Measurements from ENCODE around the gene OR2T6.

DNA sequence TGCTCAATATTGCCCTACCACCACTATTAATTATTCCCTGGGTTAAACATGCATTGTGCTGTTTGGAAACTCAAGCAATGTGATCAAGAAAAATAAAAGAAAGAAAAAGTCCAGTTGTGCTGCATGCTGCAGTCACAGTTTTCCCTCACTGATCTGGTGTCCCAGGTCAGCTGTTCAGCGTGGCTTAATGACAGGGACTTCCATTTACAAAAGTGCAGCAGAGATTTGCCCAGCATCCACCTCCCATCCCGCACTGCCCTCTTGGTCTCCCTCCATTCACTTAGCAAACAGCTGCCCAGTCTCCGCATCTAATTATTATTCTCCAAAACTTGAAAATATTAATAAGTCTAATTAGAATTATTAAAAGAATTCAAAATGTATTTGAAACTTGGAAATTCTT is 16.1 kb upstream of the OR2T6 start:
- TF ChIP-seq POLR2A (IDR thresholded peaks at IDR 0.05): no peak
- no peak for TF ChIP-seq EP300 (IDR thresholded peaks at IDR 0.05)
- TF ChIP-seq, protein P1, sequence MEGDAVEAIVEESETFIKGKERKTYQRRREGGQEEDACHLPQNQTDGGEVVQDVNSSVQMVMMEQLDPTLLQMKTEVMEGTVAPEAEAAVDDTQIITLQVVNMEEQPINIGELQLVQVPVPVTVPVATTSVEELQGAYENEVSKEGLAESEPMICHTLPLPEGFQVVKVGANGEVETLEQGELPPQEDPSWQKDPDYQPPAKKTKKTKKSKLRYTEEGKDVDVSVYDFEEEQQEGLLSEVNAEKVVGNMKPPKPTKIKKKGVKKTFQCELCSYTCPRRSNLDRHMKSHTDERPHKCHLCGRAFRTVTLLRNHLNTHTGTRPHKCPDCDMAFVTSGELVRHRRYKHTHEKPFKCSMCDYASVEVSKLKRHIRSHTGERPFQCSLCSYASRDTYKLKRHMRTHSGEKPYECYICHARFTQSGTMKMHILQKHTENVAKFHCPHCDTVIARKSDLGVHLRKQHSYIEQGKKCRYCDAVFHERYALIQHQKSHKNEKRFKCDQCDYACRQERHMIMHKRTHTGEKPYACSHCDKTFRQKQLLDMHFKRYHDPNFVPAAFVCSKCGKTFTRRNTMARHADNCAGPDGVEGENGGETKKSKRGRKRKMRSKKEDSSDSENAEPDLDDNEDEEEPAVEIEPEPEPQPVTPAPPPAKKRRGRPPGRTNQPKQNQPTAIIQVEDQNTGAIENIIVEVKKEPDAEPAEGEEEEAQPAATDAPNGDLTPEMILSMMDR (IDR thresholded peaks at IDR 0.05): no peak

All from sigmoid colon (tissue), 4 donors.